ENCODE results near the gene TMPRSS2. TPM values are rescaled to one million over a fixed set of nuclear protein-coding genes. Genes with fewer than 3 reads are reported as not detected.

Gene TMPRSS2
- polyA plus RNA-seq, 10 donors: 0.18 to 0.87 (median 0.25) TPM; not detected in 7

- DNase-seq: no peak
Observed at GRCh38 chr21:41510500-41510899, 2.5 kb upstream of the TMPRSS2 start.

GRCh38 chr21:41509733-41510132 lies 1.8 kb upstream of the TMPRSS2 start:
- DNase-seq: no peak

GRCh38 chr21:41509145-41509496 lies 1.2 kb upstream of the TMPRSS2 start:
- DNase-seq: no peak

- DNase-seq: no peak
Observed at GRCh38 chr21:41508415-41509144, 622 bp upstream of the TMPRSS2 start.

- no peak for DNase-seq
Observed at GRCh38 chr21:41506611-41507520, 1.1 kb downstream of the TMPRSS2 start.

GRCh38 chr21:41506005-41506594 lies 1.9 kb downstream of the TMPRSS2 start:
- DNase-seq: no peak

- DNase-seq: no peak
Observed at GRCh38 chr21:41504030-41504429, 3.9 kb downstream of the TMPRSS2 start.

- no peak for DNase-seq
Observed at GRCh38 chr21:41503331-41503730, 4.6 kb downstream of the TMPRSS2 start.

- DNase-seq: no peak
Observed at GRCh38 chr21:41501919-41502318, 6.0 kb downstream of the TMPRSS2 start.

- no peak for DNase-seq
Observed at GRCh38 chr21:41500931-41501381, 7.0 kb downstream of the TMPRSS2 start.

- DNase-seq: no peak
Observed at GRCh38 chr21:41500363-41500762, 7.6 kb downstream of the TMPRSS2 start.

- DNase-seq: no peak
Observed at GRCh38 chr21:41499920-41500319, 8.0 kb downstream of the TMPRSS2 start.

GRCh38 chr21:41497788-41498187 lies 10.2 kb downstream of the TMPRSS2 start:
- DNase-seq: no peak

- no peak for DNase-seq
Observed at GRCh38 chr21:41497008-41497407, 10.9 kb downstream of the TMPRSS2 start.

- DNase-seq: no peak
Observed at GRCh38 chr21:41494242-41494641, 13.7 kb downstream of the TMPRSS2 start.

- no peak for DNase-seq
Observed at GRCh38 chr21:41491412-41491811, 16.5 kb downstream of the TMPRSS2 start.

- DNase-seq: no peak
Observed at GRCh38 chr21:41490330-41490729, 17.6 kb downstream of the TMPRSS2 start.

- no peak for DNase-seq
Observed at GRCh38 chr21:41489329-41489728, 18.6 kb downstream of the TMPRSS2 start.

GRCh38 chr21:41488080-41488479 lies 19.9 kb downstream of the TMPRSS2 start:
- no peak for DNase-seq

GRCh38 chr21:41487082-41487481 lies 20.9 kb downstream of the TMPRSS2 start:
- no peak for DNase-seq

GRCh38 chr21:41483973-41484372 lies 24.0 kb downstream of the TMPRSS2 start:
- DNase-seq: no peak

- no peak for DNase-seq
Observed at GRCh38 chr21:41483415-41483814, 24.5 kb downstream of the TMPRSS2 start.

- DNase-seq: no peak
Observed at GRCh38 chr21:41482980-41483379, 25.0 kb downstream of the TMPRSS2 start.
